Loucy (cell line): ENCODE results near the gene PRH1.

Source experiments
- H2AFZ ChIP-seq: fragments of 200-600 bp; sonication (generic); 2 replicates; pipeline ENCODE4 v1.6.0; 2016; ENCODE audit warnings: antibody characterized with exemption, mild to moderate bottlenecking, low read length, moderate library complexity
- H3F3A ChIP-seq: fragments of 200-600 bp; 2 replicates; pipeline ENCODE4 v1.6.0; 2016; ENCODE audit warnings: antibody characterized with exemption, low read depth, mild to moderate bottlenecking
- H3K27me3 ChIP-seq: fragments of 200-600 bp; sonication (generic); 2 replicates; pipeline ENCODE4 v1.6.1; 2014; ENCODE audit warnings: low read length, mild to moderate bottlenecking; ENCODE audit not compliant: insufficient read depth, poor library complexity, severe bottlenecking
- H3K36me3 ChIP-seq: fragments of 200-600 bp; sonication (generic); 2 replicates; pipeline ENCODE4 v1.6.1; 2016; ENCODE audit warnings: low read length; ENCODE audit not compliant: insufficient read depth
- H3K4me1 ChIP-seq: fragments of 200-600 bp; sonication (generic); 2 replicates; pipeline ENCODE4 v1.5.1; 2014; ENCODE audit warnings: low read length, mild to moderate bottlenecking; ENCODE audit not compliant: insufficient read depth, poor library complexity, severe bottlenecking
- H3K4me2 ChIP-seq: fragments of 200-600 bp; sonication (generic); 2 replicates; pipeline ENCODE4 v1.6.0; 2014; ENCODE audit warnings: antibody characterized with exemption, low read length, low read depth, mild to moderate bottlenecking; ENCODE audit not compliant: poor library complexity, severe bottlenecking
- H3K4me3 ChIP-seq: fragments of 200-600 bp; sonication (generic); 2 replicates; pipeline ENCODE4 v1.5.1; 2014; ENCODE audit warnings: low read length, mild to moderate bottlenecking, mixed read lengths; ENCODE audit not compliant: poor library complexity, severe bottlenecking
- H3K79me2 ChIP-seq: fragments of 200-600 bp; sonication (generic); 2 replicates; pipeline ENCODE4 v1.6.1; 2014; ENCODE audit warnings: low read length; ENCODE audit not compliant: insufficient read depth
- H3K9ac ChIP-seq: fragments of 200-600 bp; sonication (generic); 2 replicates; pipeline ENCODE4 v1.6.0; 2014; ENCODE audit warnings: mild to moderate bottlenecking, low read depth, low read length, moderate library complexity; ENCODE audit not compliant: poor library complexity, severe bottlenecking
- H3K9me2 ChIP-seq: fragments of 200-600 bp; sonication (generic); replicated peaks from 2 replicates; pipeline ENCODE4 v1.6.1; 2016; ENCODE audit warnings: low read depth, low read length, mixed read lengths
- H3K9me3 ChIP-seq: fragments of 200-600 bp; sonication (generic); 2 replicates; pipeline ENCODE4 v1.6.1; 2014; ENCODE audit warnings: mild to moderate bottlenecking, antibody characterized with exemption, low read length, low read depth; ENCODE audit not compliant: insufficient read depth
- H4K20me1 ChIP-seq: fragments of 200-600 bp; sonication (generic); 2 replicates; pipeline ENCODE4 v1.6.0; 2014; ENCODE audit warnings: antibody characterized with exemption, low read length, mild to moderate bottlenecking; ENCODE audit not compliant: insufficient read depth, poor library complexity, severe bottlenecking
- EZH2phosphoT487 ChIP-seq: fragments of 200-600 bp; IDR thresholded peaks from 2 replicates; pipeline ENCODE4 v1.6.1; 2018; ENCODE audit warnings: antibody characterized with exemption, mild to moderate bottlenecking, moderate library complexity, borderline replicate concordance
- TF ChIP-seq, protein P1 (sequence below): fragments of 200-600 bp; sonication (generic); conservative IDR thresholded peaks from 2 replicates; pipeline ENCODE4 v1.5.1; 2014; ENCODE audit warnings: mild to moderate bottlenecking, antibody characterized with exemption, low read length

Gene PRH1

GRCh38 chr12:10904686-10905085, 20.6 kb upstream of the PRH1 start:
- H3K36me3 ChIP-seq, result no peaks in the 10 kb centered on the region
- H3K9ac ChIP-seq, result no peak overlapping the region
- H3K4me1 ChIP-seq, result no peaks in the 10 kb centered on the region
- TF ChIP-seq, protein P1, sequence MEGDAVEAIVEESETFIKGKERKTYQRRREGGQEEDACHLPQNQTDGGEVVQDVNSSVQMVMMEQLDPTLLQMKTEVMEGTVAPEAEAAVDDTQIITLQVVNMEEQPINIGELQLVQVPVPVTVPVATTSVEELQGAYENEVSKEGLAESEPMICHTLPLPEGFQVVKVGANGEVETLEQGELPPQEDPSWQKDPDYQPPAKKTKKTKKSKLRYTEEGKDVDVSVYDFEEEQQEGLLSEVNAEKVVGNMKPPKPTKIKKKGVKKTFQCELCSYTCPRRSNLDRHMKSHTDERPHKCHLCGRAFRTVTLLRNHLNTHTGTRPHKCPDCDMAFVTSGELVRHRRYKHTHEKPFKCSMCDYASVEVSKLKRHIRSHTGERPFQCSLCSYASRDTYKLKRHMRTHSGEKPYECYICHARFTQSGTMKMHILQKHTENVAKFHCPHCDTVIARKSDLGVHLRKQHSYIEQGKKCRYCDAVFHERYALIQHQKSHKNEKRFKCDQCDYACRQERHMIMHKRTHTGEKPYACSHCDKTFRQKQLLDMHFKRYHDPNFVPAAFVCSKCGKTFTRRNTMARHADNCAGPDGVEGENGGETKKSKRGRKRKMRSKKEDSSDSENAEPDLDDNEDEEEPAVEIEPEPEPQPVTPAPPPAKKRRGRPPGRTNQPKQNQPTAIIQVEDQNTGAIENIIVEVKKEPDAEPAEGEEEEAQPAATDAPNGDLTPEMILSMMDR, result no peak
- no peak for TF ChIP-seq EZH2phosphoT487
- no peaks in the 10 kb centered on the region for H3K27me3 ChIP-seq
- no peaks in the 10 kb centered on the region for H4K20me1 ChIP-seq
- H3K9me3 ChIP-seq, result no peaks in the 10 kb centered on the region
- H3K4me3 ChIP-seq, result no peak overlapping the region
- no peaks in the 10 kb centered on the region for H3F3A ChIP-seq
- H3K9me2 ChIP-seq, result no peaks in the 10 kb centered on the region
- no peak overlapping the region for H2AFZ ChIP-seq
- H3K79me2 ChIP-seq, result no peaks in the 10 kb centered on the region
- no peak overlapping the region for H3K4me2 ChIP-seq

DNA sequence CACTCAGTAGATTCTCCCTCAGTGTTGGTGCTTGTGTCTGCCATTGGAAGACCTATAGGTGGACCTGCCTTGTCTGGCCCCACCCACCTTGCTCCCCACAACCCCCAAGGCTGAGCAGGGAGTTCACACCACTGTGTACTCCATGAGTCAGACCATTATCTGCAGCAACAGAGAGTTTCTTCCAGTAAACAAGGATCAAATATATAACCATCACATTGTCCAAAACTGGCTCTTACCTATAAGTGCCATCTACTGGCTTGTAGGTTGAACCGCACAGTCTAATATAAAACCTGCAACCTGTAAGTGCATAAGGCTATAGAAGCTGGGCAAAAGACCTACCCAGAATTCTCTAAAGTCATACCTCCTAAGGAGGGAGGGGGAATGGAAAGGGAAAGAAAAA, 17.4 kb upstream of the PRH1 start:
- Histone ChIP-seq H3K9me3 (no peaks in the 10 kb centered on the region), H3K4me1 (no peaks in the 10 kb centered on the region), H3K4me2 (no peak overlapping the region), H3K9ac (no peak overlapping the region), H3K27me3 (no peaks in the 10 kb centered on the region), H3K36me3 (no peaks in the 10 kb centered on the region), H4K20me1 (no peaks in the 10 kb centered on the region), H3K4me3 (no peak overlapping the region), H3K79me2 (no peaks in the 10 kb centered on the region), H2AFZ (no peak overlapping the region), H3K9me2 (no peaks in the 10 kb centered on the region), H3F3A (no peaks in the 10 kb centered on the region)
- TF ChIP-seq, protein P1, result peak; percentile 33; the same call in 1 of the 2 replicates
- TF ChIP-seq EZH2phosphoT487, result no peak

- no peaks in the 10 kb centered on the region for H3K9me2 ChIP-seq
- no peaks in the 10 kb centered on the region for H3K9me3 ChIP-seq
- H3K36me3 ChIP-seq, result no peaks in the 10 kb centered on the region
- no peaks in the 10 kb centered on the region for H3K4me1 ChIP-seq
- TF ChIP-seq, protein P1, result no peak
- no peak for TF ChIP-seq EZH2phosphoT487
- H2AFZ ChIP-seq, result no peak overlapping the region
- H3F3A ChIP-seq, result no peaks in the 10 kb centered on the region
- H4K20me1 ChIP-seq, result no peaks in the 10 kb centered on the region
- no peak overlapping the region for H3K9ac ChIP-seq
- H3K79me2 ChIP-seq, result no peaks in the 10 kb centered on the region
- no peak overlapping the region for H3K4me3 ChIP-seq
- H3K4me2 ChIP-seq, result no peak overlapping the region
- no peaks in the 10 kb centered on the region for H3K27me3 ChIP-seq
These were observed 16.9 kb upstream of the PRH1 start for GRCh38 chr12:10900972-10901371.
